K562 (cell line): ENCODE data around the gene CRYBA1. TPM values are rescaled to one million over a fixed set of nuclear protein-coding genes. Genes with fewer than 3 reads are reported as not detected.

Experiments used
- ATAC-seq: fragments of 200-7000 bp; cut with Tn5 transposase; 3 replicates; pipeline ENCODE4 v1.9.1; 2020; ENCODE audit warnings: moderate library complexity
- BruUV-seq: library from RNA; stranded (reverse); fragments of 400-500 nt; replicated peaks from 2 replicates; lab custom pipeline; 2021; lab: Mats Ljungman, UMichigan
- CTCF ChIA-PET: fragments of 300-600 bp; formaldehyde crosslinking; extraction: SDS; loops from one replicate; lab custom pipeline; 2021; ENCODE audit warnings: low intra/inter-chr PET ratio; lab: Yijun Ruan, JAX
- POLR2A ChIA-PET: fragments of 300-600, 350-650 bp; sonication (Branson Sonifier 250); formaldehyde crosslinking; extraction: SDS; loops from one replicate; lab custom pipeline; 2021; ENCODE audit warnings: antibody characterized with exemption, inconsistent platforms; lab: Yijun Ruan, JAX
- DNase-seq, 4 experiments: peaks; one replicate each; pipeline versions ENCODE4 v3.0.0 to v3.0.0-alpha.2; 2011 to 2018; ENCODE audit warnings: low spot score in 3 of 4, mixed read lengths in 3 of 4; ENCODE audit errors: extremely low read depth in 1 of 4
- FAIRE-seq: peaks from 2 replicates; lab custom pipeline; 2011; peaks lifted over from hg19 to GRCh38; lab: Jason Lieb, UNC
- H2AFZ ChIP-seq: 2 replicates; pipeline ENCODE4 v1.6.0; 2011; ENCODE audit warnings: low read depth, low read length, control low read depth, inconsistent platforms
- H3K27ac ChIP-seq: fragments of 200-600 bp; 3 replicates; pipeline ENCODE4 v1.8.0; 2011; ENCODE audit warnings: low read depth, mild to moderate bottlenecking, control low read depth, inconsistent platforms, low read length, moderate library complexity, mixed read lengths; ENCODE audit errors: extremely low read depth
- H3K27me3 ChIP-seq, 2 experiments: fragments of 300-600 bp in 1 of 2; 2 replicates in 1 of 2; 3 replicates in 1 of 2; pipeline versions ENCODE4 v1.6.0 to v1.8.0; 2011; ENCODE audit warnings: inconsistent platforms in 2 of 2, low read length in 2 of 2, mild to moderate bottlenecking in 1 of 2, mixed read lengths in 1 of 2, moderate library complexity in 1 of 2; ENCODE audit not compliant: control insufficient read depth in 2 of 2, insufficient read depth in 2 of 2
- H3K36me3 ChIP-seq: fragments of 300-600 bp; 3 replicates; pipeline ENCODE4 v1.8.0; 2011; ENCODE audit warnings: mild to moderate bottlenecking, low read length, inconsistent platforms; ENCODE audit not compliant: control insufficient read depth, insufficient read depth
- H3K4me1 ChIP-seq, 2 experiments: fragments of 200-600 bp in 1 of 2; replicated peaks in 1 of 2; 2 replicates in 1 of 2; 3 replicates in 1 of 2; pipeline versions ENCODE4 v1.5.1 to v1.8.0; 2011; ENCODE audit warnings: inconsistent platforms in 2 of 2, low read length in 2 of 2, mild to moderate bottlenecking in 1 of 2, mixed read lengths in 1 of 2, moderate library complexity in 1 of 2; ENCODE audit not compliant: control insufficient read depth in 2 of 2, insufficient read depth in 2 of 2
- H3K4me2 ChIP-seq: 2 replicates; pipeline ENCODE4 v1.6.1; 2011; ENCODE audit warnings: low read length, control low read depth, inconsistent platforms, mixed read lengths; ENCODE audit not compliant: insufficient read depth
- H3K4me3 ChIP-seq: fragments of 200-600 bp; sonication (generic), shearing (Covaris generic); 2 replicates; pipeline ENCODE4 v1.5.1; 2016; ENCODE audit warnings: control low read depth, inconsistent platforms
- H3K79me2 ChIP-seq: fragments of 200-600 bp; 3 replicates; pipeline ENCODE4 v1.8.0; 2011; ENCODE audit warnings: low read length, inconsistent platforms; ENCODE audit not compliant: control insufficient read depth, insufficient read depth
- H3K9ac ChIP-seq, 2 experiments: 2 replicates each; pipeline versions ENCODE4 v1.6.0 to v1.6.1; 2011; ENCODE audit warnings: low read depth in 2 of 2, low read length in 2 of 2, control low read depth in 1 of 2, inconsistent platforms in 1 of 2, mild to moderate bottlenecking in 1 of 2, mixed read lengths in 1 of 2; ENCODE audit not compliant: insufficient read depth in 1 of 2
- H3K9me1 ChIP-seq: one replicate; pipeline ENCODE4 v1.6.0; 2011; ENCODE audit warnings: inconsistent platforms, mild to moderate bottlenecking, low read length, moderate library complexity; ENCODE audit not compliant: control insufficient read depth, insufficient read depth
- H3K9me3 ChIP-seq: replicated peaks from 2 replicates; pipeline ENCODE4 v1.5.1; 2011; ENCODE audit warnings: low read depth, low read length, inconsistent platforms; ENCODE audit not compliant: control insufficient read depth, insufficient read depth
- H4K20me1 ChIP-seq: replicated peaks from 2 replicates; pipeline ENCODE4 v1.6.1; 2011; ENCODE audit warnings: low read length, inconsistent platforms, mixed read lengths; ENCODE audit not compliant: control insufficient read depth, insufficient read depth
- SUPT5H ChIP-seq: fragments of 450-650 bp; IDR thresholded peaks from 2 replicates; pipeline ENCODE4 v1.6.1; 2016
- WGBS: fragments of 100-300 bp; shearing (Covaris generic); methylation state at CpG from one replicate; pipeline ENCODE4 v1.1.6; 2016; ENCODE audit warnings: low coverage, mixed read lengths; ENCODE audit not compliant: insufficient coverage; ENCODE audit errors: missing lambda C conversion rate; 5-methylcytosine and 5-hydroxymethylcytosine counted together
- in situ Hi-C: fragments of 300-500 bp; cut with MboI; formaldehyde crosslinking; loops from 4 replicates; pipeline ENCODE4 v1.15.0; 2018; ENCODE audit warnings: inconsistent platforms, mixed read lengths
- intact Hi-C: fragments of 100-400 bp; cut with micrococcal nuclease; formaldehyde crosslinking; loops from 2 replicates; pipeline ENCODE4 v1.14.2; 2022
- polyA plus RNA-seq, 8 experiments: library from polyadenylated mRNA; depleted of rRNA in 4 of 8; stranded (reverse) in 5 of 8; unstranded in 3 of 8; fragments of >200 nt; fragmentation: Nextera tagmentation in 2 of 8; fragmentation: Illumina TruSeq in 1 of 8; extraction: Ambion mirVana in 2 of 8; extraction: Trizol in 1 of 8; gene quantifications; 2 replicates each; pipeline versions ENCODE4 v1.2.1 to v1.2.3, GENCODE V29; 2011 to 2014; ENCODE audit warnings: inconsistent platforms in 1 of 8, missing spikeins in 1 of 8
- total RNA-seq, 7 experiments: library from RNA; depleted of rRNA in 6 of 7; stranded (reverse); fragments of >200 nt in 6 of 7; fragmentation: Illumina TruSeq in 2 of 7; extraction: Trizol in 2 of 7; gene quantifications; 2 replicates each; pipeline versions ENCODE4 v1.2.1 to v1.2.3, GENCODE V29; 2011 to 2021; ENCODE audit warnings: low replicate concordance in 1 of 7
- TF ChIP-seq, protein P1 (sequence below), 3 experiments: IDR thresholded peaks in 2 of 3; conservative IDR thresholded peaks in 1 of 3; 2 replicates each; pipeline ENCODE4 v1.5.1; 2011 to 2012; ENCODE audit warnings: low read length in 3 of 3, mild to moderate bottlenecking in 3 of 3, control low read depth in 2 of 3, improper control_type of control experiment in 1 of 3, inconsistent platforms in 1 of 3, low read depth in 1 of 3, mixed read lengths in 1 of 3, moderate library complexity in 1 of 3; ENCODE audit not compliant: insufficient read depth in 2 of 3
- TF ChIP-seq, protein P2 (sequence below): fragments of 250-450 bp; sonication (Bioruptor Pico); IDR thresholded peaks from 2 replicates; pipeline ENCODE4 v1.8.0; 2022; ENCODE audit warnings: inconsistent platforms

The CRYBA1 gene
- total and polyA plus RNA-seq, 9 of the 15 experiments (the other 6 are each of a cell fraction or from before 2014, with no cell fraction given) = not detected

DNA sequence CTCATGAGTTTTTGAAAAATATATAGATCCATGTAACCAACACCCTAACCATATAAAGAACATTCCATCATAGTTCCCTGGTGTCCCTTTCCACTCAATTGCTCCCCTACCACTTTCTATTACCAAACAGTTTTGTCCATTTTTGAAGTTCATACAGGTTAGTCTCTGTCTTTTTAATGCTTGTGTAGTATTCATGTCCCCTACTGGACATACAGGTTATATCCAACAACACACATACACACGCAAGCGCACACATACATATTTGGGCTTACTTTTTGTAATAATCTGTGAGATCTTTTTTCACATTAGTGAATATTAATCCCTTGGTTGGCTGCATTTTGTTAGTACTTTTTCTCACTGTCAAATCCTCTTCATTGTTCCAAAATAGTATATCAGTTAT is 6.4 kb downstream of the CRYBA1 start:
- H3K27ac ChIP-seq = no peak overlapping the region
- in situ Hi-C loops = no loop called here
- FAIRE-seq = no peak

More for the DNA sequence above, 6.4 kb downstream of the CRYBA1 start:
- ChIA-PET POLR2A (no interaction called here), CTCF (no interaction called here)
- no TSS peak for BruUV-seq
- H2AFZ ChIP-seq = no peak overlapping the region
- no peaks in the 10 kb centered on the region for H3K9me1 ChIP-seq
- H3K27me3 ChIP-seq = no peaks in the 10 kb centered on the region
- H4K20me1 ChIP-seq = peaks cover 2% of the 10 kb centered on the region; the same call in 1 of the 2 replicates
- TF ChIP-seq SUPT5H = 0 out of 2 replicates have a peak, but pooled peaks have one; percentile 17
- TF ChIP-seq, protein P1, sequence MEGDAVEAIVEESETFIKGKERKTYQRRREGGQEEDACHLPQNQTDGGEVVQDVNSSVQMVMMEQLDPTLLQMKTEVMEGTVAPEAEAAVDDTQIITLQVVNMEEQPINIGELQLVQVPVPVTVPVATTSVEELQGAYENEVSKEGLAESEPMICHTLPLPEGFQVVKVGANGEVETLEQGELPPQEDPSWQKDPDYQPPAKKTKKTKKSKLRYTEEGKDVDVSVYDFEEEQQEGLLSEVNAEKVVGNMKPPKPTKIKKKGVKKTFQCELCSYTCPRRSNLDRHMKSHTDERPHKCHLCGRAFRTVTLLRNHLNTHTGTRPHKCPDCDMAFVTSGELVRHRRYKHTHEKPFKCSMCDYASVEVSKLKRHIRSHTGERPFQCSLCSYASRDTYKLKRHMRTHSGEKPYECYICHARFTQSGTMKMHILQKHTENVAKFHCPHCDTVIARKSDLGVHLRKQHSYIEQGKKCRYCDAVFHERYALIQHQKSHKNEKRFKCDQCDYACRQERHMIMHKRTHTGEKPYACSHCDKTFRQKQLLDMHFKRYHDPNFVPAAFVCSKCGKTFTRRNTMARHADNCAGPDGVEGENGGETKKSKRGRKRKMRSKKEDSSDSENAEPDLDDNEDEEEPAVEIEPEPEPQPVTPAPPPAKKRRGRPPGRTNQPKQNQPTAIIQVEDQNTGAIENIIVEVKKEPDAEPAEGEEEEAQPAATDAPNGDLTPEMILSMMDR (IDR thresholded peaks at IDR 0.05 in 2 of 3, conservative IDR thresholded peaks at IDR 0.05 in 1 of 3; ENCODE audit: insufficient read depth in 2 of 3, low read depth in 1 of 3, low read length in 3 of 3) = peak in 1 of 3 experiments; percentile 8; a peak in 1 of 6 replicates
- TF ChIP-seq, protein P2, sequence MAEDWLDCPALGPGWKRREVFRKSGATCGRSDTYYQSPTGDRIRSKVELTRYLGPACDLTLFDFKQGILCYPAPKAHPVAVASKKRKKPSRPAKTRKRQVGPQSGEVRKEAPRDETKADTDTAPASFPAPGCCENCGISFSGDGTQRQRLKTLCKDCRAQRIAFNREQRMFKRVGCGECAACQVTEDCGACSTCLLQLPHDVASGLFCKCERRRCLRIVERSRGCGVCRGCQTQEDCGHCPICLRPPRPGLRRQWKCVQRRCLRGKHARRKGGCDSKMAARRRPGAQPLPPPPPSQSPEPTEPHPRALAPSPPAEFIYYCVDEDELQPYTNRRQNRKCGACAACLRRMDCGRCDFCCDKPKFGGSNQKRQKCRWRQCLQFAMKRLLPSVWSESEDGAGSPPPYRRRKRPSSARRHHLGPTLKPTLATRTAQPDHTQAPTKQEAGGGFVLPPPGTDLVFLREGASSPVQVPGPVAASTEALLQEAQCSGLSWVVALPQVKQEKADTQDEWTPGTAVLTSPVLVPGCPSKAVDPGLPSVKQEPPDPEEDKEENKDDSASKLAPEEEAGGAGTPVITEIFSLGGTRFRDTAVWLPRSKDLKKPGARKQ (CRISPR knock-in tag) = no peak
- H3K9me3 ChIP-seq = no peaks in the 10 kb centered on the region
- H3K36me3 ChIP-seq = peaks cover 28% of the 10 kb centered on the region
- ATAC-seq (peak; percentile 55; the same call in 2 of the 3 replicates), DNase-seq (no peak)
- no peak overlapping the region for H3K4me3 ChIP-seq
- H3K9ac ChIP-seq = no peak overlapping the region
- H3K79me2 ChIP-seq = 0 out of 3 replicates have a peak, but pooled peaks cover 7% of the 10 kb centered on the region
- no peaks in the 10 kb centered on the region; a peak in 1 of 5 replicates for H3K4me1 ChIP-seq
- intact Hi-C loops = no loop called here
- 42% methylated on average over 2 of the region's 2 CpGs for WGBS
- no peak overlapping the region for H3K4me2 ChIP-seq
